ENCODE data around the gene MYBBP1A.

- TF ChIP-seq CTCF (conservative IDR thresholded peaks at IDR 0.05; ENCODE audit: low read depth in 2 of 2): no peak
- TF ChIP-seq, protein P1, sequence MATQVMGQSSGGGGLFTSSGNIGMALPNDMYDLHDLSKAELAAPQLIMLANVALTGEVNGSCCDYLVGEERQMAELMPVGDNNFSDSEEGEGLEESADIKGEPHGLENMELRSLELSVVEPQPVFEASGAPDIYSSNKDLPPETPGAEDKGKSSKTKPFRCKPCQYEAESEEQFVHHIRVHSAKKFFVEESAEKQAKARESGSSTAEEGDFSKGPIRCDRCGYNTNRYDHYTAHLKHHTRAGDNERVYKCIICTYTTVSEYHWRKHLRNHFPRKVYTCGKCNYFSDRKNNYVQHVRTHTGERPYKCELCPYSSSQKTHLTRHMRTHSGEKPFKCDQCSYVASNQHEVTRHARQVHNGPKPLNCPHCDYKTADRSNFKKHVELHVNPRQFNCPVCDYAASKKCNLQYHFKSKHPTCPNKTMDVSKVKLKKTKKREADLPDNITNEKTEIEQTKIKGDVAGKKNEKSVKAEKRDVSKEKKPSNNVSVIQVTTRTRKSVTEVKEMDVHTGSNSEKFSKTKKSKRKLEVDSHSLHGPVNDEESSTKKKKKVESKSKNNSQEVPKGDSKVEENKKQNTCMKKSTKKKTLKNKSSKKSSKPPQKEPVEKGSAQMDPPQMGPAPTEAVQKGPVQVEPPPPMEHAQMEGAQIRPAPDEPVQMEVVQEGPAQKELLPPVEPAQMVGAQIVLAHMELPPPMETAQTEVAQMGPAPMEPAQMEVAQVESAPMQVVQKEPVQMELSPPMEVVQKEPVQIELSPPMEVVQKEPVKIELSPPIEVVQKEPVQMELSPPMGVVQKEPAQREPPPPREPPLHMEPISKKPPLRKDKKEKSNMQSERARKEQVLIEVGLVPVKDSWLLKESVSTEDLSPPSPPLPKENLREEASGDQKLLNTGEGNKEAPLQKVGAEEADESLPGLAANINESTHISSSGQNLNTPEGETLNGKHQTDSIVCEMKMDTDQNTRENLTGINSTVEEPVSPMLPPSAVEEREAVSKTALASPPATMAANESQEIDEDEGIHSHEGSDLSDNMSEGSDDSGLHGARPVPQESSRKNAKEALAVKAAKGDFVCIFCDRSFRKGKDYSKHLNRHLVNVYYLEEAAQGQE (IDR thresholded peaks at IDR 0.05; ENCODE audit: unreplicated experiment): no peak
- no peak for TF ChIP-seq EZH2phosphoT487 (IDR thresholded peaks at IDR 0.05; ENCODE audit: unreplicated experiment)
- no peak for TF ChIP-seq CREB1 (CRISPR knock-in tag; IDR thresholded peaks at IDR 0.05; ENCODE audit: low read depth)
- TF ChIP-seq POLR2AphosphoS5 (IDR thresholded peaks at IDR 0.05; ENCODE audit: low read depth): no peak
- no peak for TF ChIP-seq JUNB (IDR thresholded peaks at IDR 0.05; ENCODE audit: unreplicated experiment)
- TF ChIP-seq EZH2 (IDR thresholded peaks at IDR 0.05; ENCODE audit: low read depth, unreplicated experiment): no peak
- TF ChIP-seq, protein P2, sequence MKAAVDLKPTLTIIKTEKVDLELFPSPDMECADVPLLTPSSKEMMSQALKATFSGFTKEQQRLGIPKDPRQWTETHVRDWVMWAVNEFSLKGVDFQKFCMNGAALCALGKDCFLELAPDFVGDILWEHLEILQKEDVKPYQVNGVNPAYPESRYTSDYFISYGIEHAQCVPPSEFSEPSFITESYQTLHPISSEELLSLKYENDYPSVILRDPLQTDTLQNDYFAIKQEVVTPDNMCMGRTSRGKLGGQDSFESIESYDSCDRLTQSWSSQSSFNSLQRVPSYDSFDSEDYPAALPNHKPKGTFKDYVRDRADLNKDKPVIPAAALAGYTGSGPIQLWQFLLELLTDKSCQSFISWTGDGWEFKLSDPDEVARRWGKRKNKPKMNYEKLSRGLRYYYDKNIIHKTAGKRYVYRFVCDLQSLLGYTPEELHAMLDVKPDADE (IDR thresholded peaks at IDR 0.05): no peak
- no peak for TF ChIP-seq ZNF331 (CRISPR knock-in tag; IDR thresholded peaks at IDR 0.05; ENCODE audit: low read depth)
- TF ChIP-seq STAT1 (IDR thresholded peaks at IDR 0.05; ENCODE audit: unreplicated experiment): no peak
- TF ChIP-seq ZNF114 (CRISPR knock-in tag; IDR thresholded peaks at IDR 0.05): no peak
- no peak for TF ChIP-seq NANOG (IDR thresholded peaks at IDR 0.05; ENCODE audit: borderline replicate concordance)
- TF ChIP-seq, protein P3, sequence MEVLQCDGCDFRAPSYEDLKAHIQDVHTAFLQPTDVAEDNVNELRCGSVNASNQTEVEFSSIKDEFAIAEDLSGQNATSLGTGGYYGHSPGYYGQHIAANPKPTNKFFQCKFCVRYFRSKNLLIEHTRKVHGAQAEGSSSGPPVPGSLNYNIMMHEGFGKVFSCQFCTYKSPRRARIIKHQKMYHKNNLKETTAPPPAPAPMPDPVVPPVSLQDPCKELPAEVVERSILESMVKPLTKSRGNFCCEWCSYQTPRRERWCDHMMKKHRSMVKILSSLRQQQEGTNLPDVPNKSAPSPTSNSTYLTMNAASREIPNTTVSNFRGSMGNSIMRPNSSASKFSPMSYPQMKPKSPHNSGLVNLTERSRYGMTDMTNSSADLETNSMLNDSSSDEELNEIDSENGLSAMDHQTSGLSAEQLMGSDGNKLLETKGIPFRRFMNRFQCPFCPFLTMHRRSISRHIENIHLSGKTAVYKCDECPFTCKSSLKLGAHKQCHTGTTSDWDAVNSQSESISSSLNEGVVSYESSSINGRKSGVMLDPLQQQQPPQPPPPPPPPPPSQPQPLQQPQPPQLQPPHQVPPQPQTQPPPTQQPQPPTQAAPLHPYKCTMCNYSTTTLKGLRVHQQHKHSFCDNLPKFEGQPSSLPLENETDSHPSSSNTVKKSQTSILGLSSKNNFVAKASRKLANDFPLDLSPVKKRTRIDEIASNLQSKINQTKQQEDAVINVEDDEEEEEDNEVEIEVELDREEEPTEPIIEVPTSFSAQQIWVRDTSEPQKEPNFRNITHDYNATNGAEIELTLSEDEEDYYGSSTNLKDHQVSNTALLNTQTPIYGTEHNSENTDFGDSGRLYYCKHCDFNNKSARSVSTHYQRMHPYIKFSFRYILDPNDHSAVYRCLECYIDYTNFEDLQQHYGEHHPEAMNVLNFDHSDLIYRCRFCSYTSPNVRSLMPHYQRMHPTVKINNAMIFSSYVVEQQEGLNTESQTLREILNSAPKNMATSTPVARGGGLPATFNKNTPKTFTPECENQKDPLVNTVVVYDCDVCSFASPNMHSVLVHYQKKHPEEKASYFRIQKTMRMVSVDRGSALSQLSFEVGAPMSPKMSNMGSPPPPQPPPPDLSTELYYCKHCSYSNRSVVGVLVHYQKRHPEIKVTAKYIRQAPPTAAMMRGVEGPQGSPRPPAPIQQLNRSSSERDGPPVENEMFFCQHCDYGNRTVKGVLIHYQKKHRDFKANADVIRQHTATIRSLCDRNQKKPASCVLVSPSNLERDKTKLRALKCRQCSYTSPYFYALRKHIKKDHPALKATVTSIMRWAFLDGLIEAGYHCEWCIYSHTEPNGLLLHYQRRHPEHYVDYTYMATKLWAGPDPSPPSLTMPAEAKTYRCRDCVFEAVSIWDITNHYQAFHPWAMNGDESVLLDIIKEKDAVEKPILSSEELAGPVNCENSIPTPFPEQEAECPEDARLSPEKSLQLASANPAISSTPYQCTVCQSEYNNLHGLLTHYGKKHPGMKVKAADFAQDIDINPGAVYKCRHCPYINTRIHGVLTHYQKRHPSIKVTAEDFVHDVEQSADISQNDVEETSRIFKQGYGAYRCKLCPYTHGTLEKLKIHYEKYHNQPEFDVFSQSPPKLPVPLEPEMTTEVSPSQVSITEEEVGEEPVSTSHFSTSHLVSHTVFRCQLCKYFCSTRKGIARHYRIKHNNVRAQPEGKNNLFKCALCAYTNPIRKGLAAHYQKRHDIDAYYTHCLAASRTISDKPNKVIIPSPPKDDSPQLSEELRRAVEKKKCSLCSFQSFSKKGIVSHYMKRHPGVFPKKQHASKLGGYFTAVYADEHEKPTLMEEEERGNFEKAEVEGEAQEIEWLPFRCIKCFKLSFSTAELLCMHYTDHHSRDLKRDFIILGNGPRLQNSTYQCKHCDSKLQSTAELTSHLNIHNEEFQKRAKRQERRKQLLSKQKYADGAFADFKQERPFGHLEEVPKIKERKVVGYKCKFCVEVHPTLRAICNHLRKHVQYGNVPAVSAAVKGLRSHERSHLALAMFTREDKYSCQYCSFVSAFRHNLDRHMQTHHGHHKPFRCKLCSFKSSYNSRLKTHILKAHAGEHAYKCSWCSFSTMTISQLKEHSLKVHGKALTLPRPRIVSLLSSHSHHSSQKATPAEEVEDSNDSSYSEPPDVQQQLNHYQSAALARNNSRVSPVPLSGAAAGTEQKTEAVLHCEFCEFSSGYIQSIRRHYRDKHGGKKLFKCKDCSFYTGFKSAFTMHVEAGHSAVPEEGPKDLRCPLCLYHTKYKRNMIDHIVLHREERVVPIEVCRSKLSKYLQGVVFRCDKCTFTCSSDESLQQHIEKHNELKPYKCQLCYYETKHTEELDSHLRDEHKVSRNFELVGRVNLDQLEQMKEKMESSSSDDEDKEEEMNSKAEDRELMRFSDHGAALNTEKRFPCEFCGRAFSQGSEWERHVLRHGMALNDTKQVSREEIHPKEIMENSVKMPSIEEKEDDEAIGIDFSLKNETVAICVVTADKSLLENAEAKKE (CRISPR knock-in tag; IDR thresholded peaks at IDR 0.05): no peak
Observed at GRCh38 chr17:4554441-4554996, 665 bp downstream of the MYBBP1A start.
